Natural killer cell (primary cell): ENCODE results near the gene SVOPL. TPM values are rescaled to one million over a fixed set of nuclear protein-coding genes. Genes with fewer than 3 reads are reported as not detected.

Source experiments
- ATAC-seq, 3 donors: fragments of 150-1000 bp in 2 of 3; fragments of 200-7000 bp in 1 of 3; cut with Tn5 transposase; 1 replicate in 1 of 3; 2 replicates in 2 of 3; pipeline ENCODE4 v1.10.0; 2021; ENCODE audit warnings: mild to moderate bottlenecking in 2 of 3, moderate library complexity in 2 of 3
- DNase-seq, 2 donors: peaks; one replicate each; pipeline versions ENCODE4 v3.0.0 to v3.0.0-alpha.2; 2013 to 2021; ENCODE audit warnings: mixed read lengths in 1 of 2
- H3K27ac ChIP-seq: one replicate; pipeline ENCODE4 v1.5.1; 2013; ENCODE audit warnings: mild to moderate bottlenecking, low read length
- H3K27me3 ChIP-seq: one replicate; pipeline ENCODE4 v1.6.1; 2013; ENCODE audit warnings: low read length; ENCODE audit not compliant: control insufficient read depth, insufficient read depth
- H3K36me3 ChIP-seq: one replicate; pipeline ENCODE4 v1.6.1; 2013; ENCODE audit warnings: low read length; ENCODE audit not compliant: control insufficient read depth, insufficient read depth
- H3K4me1 ChIP-seq: one replicate; pipeline ENCODE4 v1.6.1; 2013; ENCODE audit warnings: low read length; ENCODE audit not compliant: control insufficient read depth, insufficient read depth
- H3K4me3 ChIP-seq: one replicate; pipeline ENCODE4 v1.5.1; 2013; ENCODE audit warnings: low read length
- H3K9me3 ChIP-seq: one replicate; pipeline ENCODE4 v1.6.1; 2013; ENCODE audit warnings: low read length; ENCODE audit not compliant: control insufficient read depth, insufficient read depth
- H3K27ac Mint-ChIP-seq, 2 donors: one replicate each; pipeline ENCODE4 v1.8.0; 2022; ENCODE audit warnings: mild to moderate bottlenecking in 2 of 2, mixed read lengths in 2 of 2, moderate library complexity in 1 of 2
- H3K27me3 Mint-ChIP-seq, 2 donors: one replicate each; pipeline ENCODE4 v1.8.0; 2022; ENCODE audit warnings: low read depth in 2 of 2, mixed read lengths in 2 of 2
- H3K36me3 Mint-ChIP-seq: one replicate; pipeline ENCODE4 v1.8.0; 2022; ENCODE audit warnings: mixed read lengths
- H3K4me1 Mint-ChIP-seq, 2 donors: one replicate each; pipeline ENCODE4 v1.8.0; 2022; ENCODE audit warnings: mixed read lengths in 2 of 2
- H3K4me3 Mint-ChIP-seq: one replicate; pipeline ENCODE4 v1.8.0; 2022; ENCODE audit warnings: mild to moderate bottlenecking, moderate library complexity, mixed read lengths
- H3K9me3 Mint-ChIP-seq, 2 donors: one replicate each; pipeline ENCODE4 v1.8.0; 2022; ENCODE audit warnings: mixed read lengths in 2 of 2
- CTCF ChIP-seq: fragments of 200-600 bp; IDR thresholded peaks from one replicate; pipeline ENCODE4 v1.8.0; 2022; ENCODE audit warnings: antibody characterized with exemption
- WGBS: methylation state at CpG from one replicate; pipeline ENCODE4 v1.1.7; 2013; ENCODE audit warnings: missing lambda C conversion rate; ENCODE audit not compliant: insufficient coverage; 5-methylcytosine and 5-hydroxymethylcytosine counted together
- intact Hi-C: fragments of 100-400 bp; cut with micrococcal nuclease; formaldehyde crosslinking; loops from one replicate; pipeline ENCODE4 v1.14.2; 2022
- total RNA-seq, 4 donors: library from RNA; stranded (reverse); fragments of 120-200 nt in 1 of 4; gene quantifications; one replicate each; pipeline versions ENCODE4 v1.2.3 to v1.2.4, GENCODE V29; 2013 to 2022

SVOPL gene
- total RNA-seq, 3 donors from 2014 or later (not counting 1 experiment from before 2014, with no cell fraction given) = not detected

GRCh38 chr7:138668946-138669345 is 32.2 kb downstream of the SVOPL start:
- H3K4me3 Mint-ChIP-seq = no peak overlapping the region
- ATAC-seq (no peak), DNase-seq (no peak)
- intact Hi-C loops = loop anchor here (10.0 kb wide), 1 partner anchor 64 kb away; no protein-coding TSS in a partner anchor
- H3K27me3 Mint-ChIP-seq = peaks cover 23 to 34% of the 10 kb centered on the region in 2 donors
- peaks cover 0 to 21% of the 10 kb centered on the region in 2 donors for H3K4me1 Mint-ChIP-seq
- Histone ChIP-seq H3K36me3 (no peaks in the 10 kb centered on the region), H3K27me3 (peaks cover 8% of the 10 kb centered on the region), H3K27ac (no peak overlapping the region), H3K4me1 (peaks cover 5% of the 10 kb centered on the region), H3K4me3 (no peak overlapping the region), H3K9me3 (no peaks in the 10 kb centered on the region)
- H3K9me3 Mint-ChIP-seq = no peaks in the 10 kb centered on the region
- no peak overlapping the region for H3K27ac Mint-ChIP-seq
- H3K36me3 Mint-ChIP-seq = no peaks in the 10 kb centered on the region
- WGBS = 86% methylated on average over 3 of the region's 3 CpGs
- TF ChIP-seq CTCF = no peak

GRCh38 chr7:138668229-138668596 is 32.9 kb downstream of the SVOPL start:
- Mint-ChIP-seq H3K27ac (no peak overlapping the region), H3K4me1 (peaks cover 0 to 24% of the 10 kb centered on the region in 2 donors), H3K27me3 (peaks cover 23 to 37% of the 10 kb centered on the region in 2 donors), H3K36me3 (no peaks in the 10 kb centered on the region), H3K9me3 (no peaks in the 10 kb centered on the region), H3K4me3 (no peak overlapping the region)
- Histone ChIP-seq H3K4me1 (peaks cover 5% of the 10 kb centered on the region), H3K9me3 (no peaks in the 10 kb centered on the region), H3K27me3 (peaks cover 8% of the 10 kb centered on the region), H3K36me3 (no peaks in the 10 kb centered on the region), H3K27ac (no peak overlapping the region), H3K4me3 (no peak overlapping the region)
- TF ChIP-seq CTCF = no peak
- 97% methylated on average over 2 of the region's 2 CpGs for WGBS
- ATAC-seq (no peak), DNase-seq (no peak)
- intact Hi-C loops = loop anchor here (10.0 kb wide), 1 partner anchor 63 kb away; no protein-coding TSS in a partner anchor

GRCh38 chr7:138667535-138668228 is 33.5 kb downstream of the SVOPL start:
- intact Hi-C loops = loop anchor here (10.0 kb wide), 1 partner anchor 63 kb away; no protein-coding TSS in a partner anchor
- H3K27me3 ChIP-seq = peaks cover 8% of the 10 kb centered on the region
- Mint-ChIP-seq H3K9me3 (no peaks in the 10 kb centered on the region), H3K27ac (no peak overlapping the region), H3K4me3 (no peak overlapping the region), H3K27me3 (peaks cover 23 to 39% of the 10 kb centered on the region in 2 donors), H3K36me3 (no peaks in the 10 kb centered on the region), H3K4me1 (peaks cover 0 to 24% of the 10 kb centered on the region in 2 donors)
- ATAC-seq (no peak), DNase-seq (no peak)
- H3K36me3 ChIP-seq = no peaks in the 10 kb centered on the region
- H3K4me3 ChIP-seq = no peak overlapping the region
- TF ChIP-seq CTCF = no peak
- H3K4me1 ChIP-seq = peaks cover 5% of the 10 kb centered on the region
- H3K27ac ChIP-seq = no peak overlapping the region
- H3K9me3 ChIP-seq = no peaks in the 10 kb centered on the region
- WGBS = 54% methylated on average over 5 of the region's 6 CpGs
